ENCODE results near the gene CFAP90.

Gene CFAP90

GRCh38 chr5:7851617-7852289 lies 820 bp upstream of the CFAP90 start:
- Histone ChIP-seq H3K4me3 (ENCODE audit: low read depth in 1 of 2, low read length in 2 of 2) (no peak overlapping the region), H3K27ac (ENCODE audit: low read depth, low read length) (no peak overlapping the region)

DNA sequence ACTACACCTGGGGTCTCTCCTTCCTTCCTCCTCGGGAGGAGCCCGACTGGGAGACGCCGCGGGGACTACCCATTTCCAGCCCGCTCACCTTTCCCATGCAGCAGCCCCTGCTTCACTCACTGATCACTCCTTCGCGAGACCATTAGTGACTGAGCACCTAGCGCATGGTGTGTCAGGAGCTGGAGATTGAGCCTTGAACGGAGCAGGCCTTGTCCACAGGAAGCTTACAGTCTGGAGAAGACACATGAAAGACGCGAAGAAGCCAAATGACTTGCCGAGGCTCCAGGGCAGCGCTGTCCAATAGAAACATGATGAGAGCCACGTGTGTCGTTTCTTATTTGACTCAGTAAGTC lies 283 bp upstream of the CFAP90 start:
- H3K27me3 ChIP-seq (ENCODE audit: control insufficient read depth in 1 of 2, insufficient read depth in 2 of 2, low read length in 2 of 2), result peaks cover 21 to 24% of the 10 kb centered on the region in 2 donors

More at GRCh38 chr5:7851617-7852289, 820 bp upstream of the CFAP90 start:
- Histone ChIP-seq H3K36me3 (ENCODE audit: control insufficient read depth in 1 of 2, insufficient read depth in 2 of 2, low read length in 2 of 2) (no peaks in the 10 kb centered on the region), H3K9ac (ENCODE audit: low read depth in 1 of 2, low read length in 2 of 2) (no peak overlapping the region), H3K27me3 (ENCODE audit: control insufficient read depth in 1 of 2, insufficient read depth in 2 of 2, low read length in 2 of 2) (peaks cover 21 to 24% of the 10 kb centered on the region in 2 donors), H3K4me1 (ENCODE audit: control insufficient read depth in 1 of 2, insufficient read depth in 2 of 2, low read length in 2 of 2) (peaks cover 3 to 6% of the 10 kb centered on the region in 2 donors), H3K9me3 (ENCODE audit: control insufficient read depth in 1 of 2, low read length in 2 of 2) (no peaks in the 10 kb centered on the region)

GRCh38 chr5:7849681-7850394 lies 1.1 kb downstream of the CFAP90 start:
- Histone ChIP-seq H3K4me1 (ENCODE audit: control insufficient read depth in 1 of 2, insufficient read depth in 2 of 2, low read length in 2 of 2) (peaks cover 3 to 6% of the 10 kb centered on the region in 2 donors), H3K9me3 (ENCODE audit: control insufficient read depth in 1 of 2, low read length in 2 of 2) (no peaks in the 10 kb centered on the region), H3K9ac (ENCODE audit: low read depth in 1 of 2, low read length in 2 of 2) (peak overlapping the region in 1 of 2 donors; percentile 12), H3K27me3 (ENCODE audit: control insufficient read depth in 1 of 2, insufficient read depth in 2 of 2, low read length in 2 of 2) (peaks cover 21 to 24% of the 10 kb centered on the region in 2 donors), H3K4me3 (ENCODE audit: low read depth in 1 of 2, low read length in 2 of 2) (peak overlapping the region; percentile 32 to 42), H3K27ac (ENCODE audit: low read depth, low read length) (no peak overlapping the region), H3K36me3 (ENCODE audit: control insufficient read depth in 1 of 2, insufficient read depth in 2 of 2, low read length in 2 of 2) (no peaks in the 10 kb centered on the region)

More for the DNA sequence above, 283 bp upstream of the CFAP90 start:
- H3K27ac ChIP-seq (ENCODE audit: low read depth, low read length), result no peak overlapping the region
- no peak overlapping the region for H3K9ac ChIP-seq (ENCODE audit: low read depth in 1 of 2, low read length in 2 of 2)
- no peaks in the 10 kb centered on the region for H3K9me3 ChIP-seq (ENCODE audit: control insufficient read depth in 1 of 2, low read length in 2 of 2)
- peaks cover 3 to 6% of the 10 kb centered on the region in 2 donors for H3K4me1 ChIP-seq (ENCODE audit: control insufficient read depth in 1 of 2, insufficient read depth in 2 of 2, low read length in 2 of 2)
- H3K36me3 ChIP-seq (ENCODE audit: control insufficient read depth in 1 of 2, insufficient read depth in 2 of 2, low read length in 2 of 2), result no peaks in the 10 kb centered on the region
- H3K4me3 ChIP-seq (ENCODE audit: low read depth in 1 of 2, low read length in 2 of 2), result peak overlapping the region; percentile 39 to 49

DNA sequence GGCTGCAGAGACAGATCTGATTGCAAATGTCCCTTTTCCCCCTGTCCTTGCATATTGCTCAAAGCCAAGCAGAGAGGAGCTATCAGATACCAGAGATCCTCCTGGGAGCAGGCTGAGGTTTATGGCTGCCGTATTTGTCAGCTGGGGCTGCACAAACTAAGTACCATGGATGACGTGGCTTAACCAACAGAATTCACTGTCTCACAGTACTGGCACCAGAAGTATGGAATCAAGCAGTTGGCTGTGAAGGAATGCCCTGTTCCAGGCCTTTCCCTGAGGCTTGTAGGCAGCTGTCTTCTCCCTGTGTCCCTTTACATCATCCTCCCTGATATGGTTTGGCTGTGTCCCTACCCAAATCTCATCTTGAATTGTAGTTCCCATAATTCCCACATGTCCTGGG lies 2.6 kb downstream of the CFAP90 start:
- Histone ChIP-seq H3K9me3 (ENCODE audit: control insufficient read depth in 1 of 2, low read length in 2 of 2) (no peaks in the 10 kb centered on the region), H3K27me3 (ENCODE audit: control insufficient read depth in 1 of 2, insufficient read depth in 2 of 2, low read length in 2 of 2) (peaks cover 21 to 24% of the 10 kb centered on the region in 2 donors), H3K9ac (ENCODE audit: low read depth in 1 of 2, low read length in 2 of 2) (no peak overlapping the region), H3K27ac (ENCODE audit: low read depth, low read length) (no peak overlapping the region), H3K36me3 (ENCODE audit: control insufficient read depth in 1 of 2, insufficient read depth in 2 of 2, low read length in 2 of 2) (no peaks in the 10 kb centered on the region), H3K4me3 (ENCODE audit: low read depth in 1 of 2, low read length in 2 of 2) (no peak overlapping the region), H3K4me1 (ENCODE audit: control insufficient read depth in 1 of 2, insufficient read depth in 2 of 2, low read length in 2 of 2) (peaks cover 3 to 6% of the 10 kb centered on the region in 2 donors)

DNA sequence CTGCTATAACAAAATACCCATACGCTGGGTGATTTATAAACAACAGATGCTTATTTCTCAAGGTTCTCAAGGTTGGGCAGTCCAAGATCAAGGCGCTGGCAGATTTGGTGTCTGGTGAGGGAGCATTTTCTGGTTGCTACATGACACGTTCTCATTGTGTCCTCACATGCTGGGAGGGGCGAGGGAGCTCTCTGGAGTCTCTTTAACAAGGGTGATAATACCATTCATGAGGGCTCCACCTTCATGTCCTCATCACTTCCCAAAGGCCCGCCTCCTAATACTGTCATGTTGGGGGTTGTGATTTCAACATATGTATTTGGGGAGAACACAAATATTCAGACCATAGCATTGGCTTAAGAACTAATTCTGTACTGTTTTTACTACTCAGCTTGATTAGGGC lies 4.6 kb downstream of the CFAP90 start:
- Histone ChIP-seq H3K27me3 (ENCODE audit: control insufficient read depth in 1 of 2, insufficient read depth in 2 of 2, low read length in 2 of 2) (peaks cover 21 to 24% of the 10 kb centered on the region in 2 donors), H3K27ac (ENCODE audit: low read depth, low read length) (no peak overlapping the region), H3K36me3 (ENCODE audit: control insufficient read depth in 1 of 2, insufficient read depth in 2 of 2, low read length in 2 of 2) (no peaks in the 10 kb centered on the region), H3K4me3 (ENCODE audit: low read depth in 1 of 2, low read length in 2 of 2) (no peak overlapping the region), H3K4me1 (ENCODE audit: control insufficient read depth in 1 of 2, insufficient read depth in 2 of 2, low read length in 2 of 2) (peaks cover 3 to 6% of the 10 kb centered on the region in 2 donors), H3K9ac (ENCODE audit: low read depth in 1 of 2, low read length in 2 of 2) (no peak overlapping the region), H3K9me3 (ENCODE audit: control insufficient read depth in 1 of 2, low read length in 2 of 2) (no peaks in the 10 kb centered on the region)

DNA sequence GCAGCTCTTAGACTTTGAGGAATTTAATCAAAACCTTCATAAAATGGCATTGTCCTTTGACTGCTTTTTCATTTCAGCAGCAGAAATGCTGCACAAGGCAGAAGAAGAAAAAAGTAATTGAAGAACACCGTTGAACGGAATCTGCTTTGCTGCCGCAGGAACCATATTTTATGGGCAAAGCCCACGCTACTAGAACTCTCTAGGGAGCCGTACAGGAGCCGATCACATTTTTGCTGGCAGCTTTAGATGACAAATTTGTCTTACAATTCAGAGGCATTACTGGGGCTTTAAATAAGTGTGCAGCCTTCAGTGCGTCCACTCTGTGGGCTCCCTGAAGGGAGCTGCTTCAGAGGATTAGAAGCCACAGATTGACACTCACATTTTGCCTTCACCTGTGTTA lies 5.4 kb downstream of the CFAP90 start:
- Histone ChIP-seq H3K27me3 (ENCODE audit: control insufficient read depth in 1 of 2, insufficient read depth in 2 of 2, low read length in 2 of 2) (peaks cover 16 to 19% of the 10 kb centered on the region in 2 donors), H3K27ac (ENCODE audit: low read depth, low read length) (no peak overlapping the region), H3K9me3 (ENCODE audit: control insufficient read depth in 1 of 2, low read length in 2 of 2) (no peaks in the 10 kb centered on the region), H3K4me1 (ENCODE audit: control insufficient read depth in 1 of 2, insufficient read depth in 2 of 2, low read length in 2 of 2) (peaks cover 3 to 6% of the 10 kb centered on the region in 2 donors), H3K36me3 (ENCODE audit: control insufficient read depth in 1 of 2, insufficient read depth in 2 of 2, low read length in 2 of 2) (no peaks in the 10 kb centered on the region), H3K9ac (ENCODE audit: low read depth in 1 of 2, low read length in 2 of 2) (no peak overlapping the region), H3K4me3 (ENCODE audit: low read depth in 1 of 2, low read length in 2 of 2) (no peak overlapping the region)

GRCh38 chr5:7844901-7845300 lies 6.0 kb downstream of the CFAP90 start:
- Histone ChIP-seq H3K4me1 (ENCODE audit: control insufficient read depth in 1 of 2, insufficient read depth in 2 of 2, low read length in 2 of 2) (peaks cover 2 to 5% of the 10 kb centered on the region in 2 donors), H3K36me3 (ENCODE audit: control insufficient read depth in 1 of 2, insufficient read depth in 2 of 2, low read length in 2 of 2) (no peaks in the 10 kb centered on the region), H3K9me3 (ENCODE audit: control insufficient read depth in 1 of 2, low read length in 2 of 2) (no peaks in the 10 kb centered on the region), H3K4me3 (ENCODE audit: low read depth in 1 of 2, low read length in 2 of 2) (no peak overlapping the region), H3K9ac (ENCODE audit: low read depth in 1 of 2, low read length in 2 of 2) (no peak overlapping the region), H3K27ac (ENCODE audit: low read depth, low read length) (no peak overlapping the region), H3K27me3 (ENCODE audit: control insufficient read depth in 1 of 2, insufficient read depth in 2 of 2, low read length in 2 of 2) (peaks cover 15 to 18% of the 10 kb centered on the region in 2 donors)

GRCh38 chr5:7842531-7842930 lies 8.4 kb downstream of the CFAP90 start:
- no peaks in the 10 kb centered on the region for H3K27me3 ChIP-seq (ENCODE audit: control insufficient read depth in 1 of 2, insufficient read depth in 2 of 2, low read length in 2 of 2)
- H3K27ac ChIP-seq (ENCODE audit: low read depth, low read length), result no peak overlapping the region
- H3K4me3 ChIP-seq (ENCODE audit: low read depth in 1 of 2, low read length in 2 of 2), result no peak overlapping the region
- H3K9ac ChIP-seq (ENCODE audit: low read depth in 1 of 2, low read length in 2 of 2), result no peak overlapping the region
- H3K4me1 ChIP-seq (ENCODE audit: control insufficient read depth in 1 of 2, insufficient read depth in 2 of 2, low read length in 2 of 2), result no peaks in the 10 kb centered on the region
- no peaks in the 10 kb centered on the region for H3K36me3 ChIP-seq (ENCODE audit: control insufficient read depth in 1 of 2, insufficient read depth in 2 of 2, low read length in 2 of 2)
- H3K9me3 ChIP-seq (ENCODE audit: control insufficient read depth in 1 of 2, low read length in 2 of 2), result no peaks in the 10 kb centered on the region

- Histone ChIP-seq H3K4me1 (ENCODE audit: control insufficient read depth in 1 of 2, insufficient read depth in 2 of 2, low read length in 2 of 2) (no peaks in the 10 kb centered on the region), H3K36me3 (ENCODE audit: control insufficient read depth in 1 of 2, insufficient read depth in 2 of 2, low read length in 2 of 2) (no peaks in the 10 kb centered on the region), H3K4me3 (ENCODE audit: low read depth in 1 of 2, low read length in 2 of 2) (no peak overlapping the region), H3K9ac (ENCODE audit: low read depth in 1 of 2, low read length in 2 of 2) (no peak overlapping the region), H3K27ac (ENCODE audit: low read depth, low read length) (no peak overlapping the region), H3K9me3 (ENCODE audit: control insufficient read depth in 1 of 2, low read length in 2 of 2) (no peaks in the 10 kb centered on the region), H3K27me3 (ENCODE audit: control insufficient read depth in 1 of 2, insufficient read depth in 2 of 2, low read length in 2 of 2) (no peaks in the 10 kb centered on the region)
Measured at GRCh38 chr5:7837403-7837802, 13.5 kb downstream of the CFAP90 start.

GRCh38 chr5:7834982-7835381 lies 16.0 kb downstream of the CFAP90 start:
- no peaks in the 10 kb centered on the region for H3K27me3 ChIP-seq (ENCODE audit: control insufficient read depth in 1 of 2, insufficient read depth in 2 of 2, low read length in 2 of 2)
- no peaks in the 10 kb centered on the region for H3K4me1 ChIP-seq (ENCODE audit: control insufficient read depth in 1 of 2, insufficient read depth in 2 of 2, low read length in 2 of 2)
- H3K9ac ChIP-seq (ENCODE audit: low read depth in 1 of 2, low read length in 2 of 2), result no peak overlapping the region
- H3K27ac ChIP-seq (ENCODE audit: low read depth, low read length), result no peak overlapping the region
- H3K36me3 ChIP-seq (ENCODE audit: control insufficient read depth in 1 of 2, insufficient read depth in 2 of 2, low read length in 2 of 2), result no peaks in the 10 kb centered on the region
- no peak overlapping the region for H3K4me3 ChIP-seq (ENCODE audit: low read depth in 1 of 2, low read length in 2 of 2)
- no peaks in the 10 kb centered on the region for H3K9me3 ChIP-seq (ENCODE audit: control insufficient read depth in 1 of 2, low read length in 2 of 2)
